K562 (cell line): ENCODE results near the gene KPNA4. TPM values are rescaled to one million over a fixed set of nuclear protein-coding genes. Genes with fewer than 3 reads are reported as not detected.

Experiments used
- ARID4B ChIP-seq: sonication (generic); formaldehyde crosslinking; IDR thresholded peaks from 2 replicates; pipeline ENCODE4 v1.8.0; 2022; ENCODE audit warnings: mild to moderate bottlenecking, missing genetic modification reagents
- ATF6 ChIP-seq: sonication (generic); formaldehyde crosslinking; IDR thresholded peaks from 2 replicates; pipeline ENCODE4 v1.4.0; 2020; ENCODE audit warnings: mild to moderate bottlenecking, missing genetic modification reagents
- MGA ChIP-seq: fragments of 450-650 bp; IDR thresholded peaks from 2 replicates; pipeline ENCODE4 v1.6.1; 2016; ENCODE audit warnings: mild to moderate bottlenecking, moderate library complexity
- NFRKB ChIP-seq: fragments of 450-650 bp; IDR thresholded peaks from 2 replicates; pipeline ENCODE4 v1.6.1; 2016; ENCODE audit warnings: low read depth
- NRF1 ChIP-seq, 2 experiments: fragments of 450-650 bp; IDR thresholded peaks in 1 of 2; conservative IDR thresholded peaks in 1 of 2; 2 replicates each; pipeline ENCODE4 v1.6.1; 2014; ENCODE audit warnings: mild to moderate bottlenecking in 2 of 2
- polyA plus RNA-seq, 8 experiments: library from polyadenylated mRNA; depleted of rRNA in 4 of 8; stranded (reverse) in 5 of 8; unstranded in 3 of 8; fragments of >200 nt; fragmentation: Nextera tagmentation in 2 of 8; fragmentation: Illumina TruSeq in 1 of 8; extraction: Ambion mirVana in 2 of 8; extraction: Trizol in 1 of 8; gene quantifications; 2 replicates each; pipeline versions ENCODE4 v1.2.1 to v1.2.3, GENCODE V29; 2011 to 2014; ENCODE audit warnings: inconsistent platforms in 1 of 8, missing spikeins in 1 of 8
- total RNA-seq, 7 experiments: library from RNA; depleted of rRNA in 6 of 7; stranded (reverse); fragments of >200 nt in 6 of 7; fragmentation: Illumina TruSeq in 2 of 7; extraction: Trizol in 2 of 7; gene quantifications; 2 replicates each; pipeline versions ENCODE4 v1.2.1 to v1.2.3, GENCODE V29; 2011 to 2021; ENCODE audit warnings: low replicate concordance in 1 of 7

Gene KPNA4
- total and polyA plus RNA-seq, 9 of the 15 experiments (the other 6 are each of a cell fraction or from before 2014, with no cell fraction given) = 13.9 to 66.6 (median 34.5) TPM

- TF ChIP-seq MGA (no peak), NFRKB (no peak), ARID4B (CRISPR knock-in tag) (no peak), ATF6 (CRISPR knock-in tag) (no peak), NRF1 (conservative IDR thresholded peaks at IDR 0.05 in 1 of 2, IDR thresholded peaks at IDR 0.05 in 1 of 2) (no peak)
These were observed 34.1 kb downstream of the KPNA4 start (continued) for GRCh38 chr3:160531311-160531710.
